Epithelial cell of proximal tubule (primary cell): Measurements from ENCODE around the gene ZFP36L2. TPM values are rescaled to one million over a fixed set of nuclear protein-coding genes. Genes with fewer than 3 reads are reported as not detected.

ENCODE experiments used
- DNase-seq: peaks from one replicate; pipeline ENCODE4 v3.0.0-alpha.2; 2011; ENCODE audit warnings: low read depth
- H3K4me3 ChIP-seq: 2 replicates; pipeline ENCODE4 v1.5.1; 2011; ENCODE audit warnings: low read depth, mild to moderate bottlenecking, low read length
- total RNA-seq: library from RNA; depleted of rRNA; stranded (reverse); fragments of >200 nt; gene quantifications from 2 replicates; pipeline ENCODE4 v1.2.3, GENCODE V29; 2015
- TF ChIP-seq, protein P1 (sequence below): conservative IDR thresholded peaks from 2 replicates; pipeline ENCODE4 v1.5.1; 2012; ENCODE audit warnings: low read depth, mild to moderate bottlenecking, low read length

ZFP36L2 gene
- total RNA-seq, result 8.2 and 10.5 TPM in 2 replicates

DNA sequence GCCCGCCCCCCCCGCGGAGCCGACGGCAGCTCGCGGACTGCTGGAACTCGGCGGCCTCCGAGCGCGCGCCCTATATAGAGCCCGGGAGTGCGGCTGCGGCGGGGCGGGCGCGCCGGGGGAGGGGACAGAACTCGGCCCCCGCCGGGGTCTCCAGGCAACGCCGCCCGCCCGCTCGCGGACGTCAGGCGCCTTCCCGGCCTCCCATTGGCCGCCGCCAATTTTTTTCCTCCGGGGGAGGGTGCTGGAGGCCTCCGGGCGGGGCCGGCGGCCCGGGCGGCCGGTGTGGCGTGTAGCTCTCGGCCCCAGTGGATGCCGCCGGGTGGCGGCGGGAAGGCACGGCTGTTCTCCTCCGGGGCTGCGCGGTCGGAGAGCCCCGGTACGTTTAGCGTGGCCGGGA is at the start of gene ZFP36L2:
TSS of gene ZFP36L2 (minus strand) at position 49 of the 397 bp plus-strand sequence. CDS start 291 bp downstream, outside the sequence.
- DNase-seq, result no peak
- TF ChIP-seq, protein P1, sequence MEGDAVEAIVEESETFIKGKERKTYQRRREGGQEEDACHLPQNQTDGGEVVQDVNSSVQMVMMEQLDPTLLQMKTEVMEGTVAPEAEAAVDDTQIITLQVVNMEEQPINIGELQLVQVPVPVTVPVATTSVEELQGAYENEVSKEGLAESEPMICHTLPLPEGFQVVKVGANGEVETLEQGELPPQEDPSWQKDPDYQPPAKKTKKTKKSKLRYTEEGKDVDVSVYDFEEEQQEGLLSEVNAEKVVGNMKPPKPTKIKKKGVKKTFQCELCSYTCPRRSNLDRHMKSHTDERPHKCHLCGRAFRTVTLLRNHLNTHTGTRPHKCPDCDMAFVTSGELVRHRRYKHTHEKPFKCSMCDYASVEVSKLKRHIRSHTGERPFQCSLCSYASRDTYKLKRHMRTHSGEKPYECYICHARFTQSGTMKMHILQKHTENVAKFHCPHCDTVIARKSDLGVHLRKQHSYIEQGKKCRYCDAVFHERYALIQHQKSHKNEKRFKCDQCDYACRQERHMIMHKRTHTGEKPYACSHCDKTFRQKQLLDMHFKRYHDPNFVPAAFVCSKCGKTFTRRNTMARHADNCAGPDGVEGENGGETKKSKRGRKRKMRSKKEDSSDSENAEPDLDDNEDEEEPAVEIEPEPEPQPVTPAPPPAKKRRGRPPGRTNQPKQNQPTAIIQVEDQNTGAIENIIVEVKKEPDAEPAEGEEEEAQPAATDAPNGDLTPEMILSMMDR, result no peak
- peak within 1 kb of the TSS; percentile 79 for H3K4me3 ChIP-seq

DNA sequence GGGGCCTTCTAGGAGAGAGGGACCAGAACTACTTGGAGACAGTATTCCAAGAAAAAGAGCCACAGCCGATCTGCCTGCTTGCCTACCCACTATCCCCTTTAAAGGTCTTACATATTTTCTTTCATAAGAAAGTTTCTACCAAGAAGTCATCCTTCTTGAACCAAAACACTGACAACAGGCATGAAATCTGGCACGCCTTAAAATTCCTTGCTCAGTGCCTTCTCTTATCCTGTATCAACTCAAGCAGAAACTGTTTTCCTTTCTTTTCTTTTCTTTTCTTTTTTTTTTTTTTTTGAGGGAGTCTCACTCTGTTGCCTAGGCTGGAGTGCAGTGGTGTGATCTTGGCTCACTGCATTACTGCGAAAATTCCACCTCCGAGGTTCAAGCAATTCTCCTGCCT is 48.3 kb upstream of the ZFP36L2 start:
- TF ChIP-seq, protein P1, result no peak
- no peak overlapping the region for H3K4me3 ChIP-seq
- no peak for DNase-seq

- no peak for DNase-seq
- TF ChIP-seq, protein P1, result no peak
- H3K4me3 ChIP-seq, result no peak overlapping the region
Measured at GRCh38 chr2:43274055-43274454, 47.6 kb upstream of the ZFP36L2 start.

DNA sequence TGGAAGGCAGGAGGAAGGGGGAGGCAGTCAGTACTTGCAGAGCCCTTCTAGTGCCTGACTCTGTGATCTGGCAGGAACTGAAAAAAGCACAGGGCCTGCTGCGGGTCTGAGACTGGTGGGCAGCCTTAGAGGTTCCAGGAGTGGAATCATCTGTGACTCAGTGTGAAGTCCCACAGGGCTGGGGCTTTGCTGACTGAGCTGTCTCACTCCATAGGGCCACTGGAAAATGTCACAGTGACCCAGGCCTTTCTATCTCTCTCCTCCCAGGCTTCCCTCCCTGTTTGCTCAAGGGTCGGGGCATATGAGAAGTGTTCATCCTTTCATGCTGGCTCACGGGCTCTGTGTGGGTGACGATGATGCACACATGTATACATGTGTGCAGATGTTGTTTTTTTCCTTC is 47.1 kb upstream of the ZFP36L2 start:
- no peak overlapping the region for H3K4me3 ChIP-seq
- no peak for DNase-seq
- TF ChIP-seq, protein P1, result no peak

DNA sequence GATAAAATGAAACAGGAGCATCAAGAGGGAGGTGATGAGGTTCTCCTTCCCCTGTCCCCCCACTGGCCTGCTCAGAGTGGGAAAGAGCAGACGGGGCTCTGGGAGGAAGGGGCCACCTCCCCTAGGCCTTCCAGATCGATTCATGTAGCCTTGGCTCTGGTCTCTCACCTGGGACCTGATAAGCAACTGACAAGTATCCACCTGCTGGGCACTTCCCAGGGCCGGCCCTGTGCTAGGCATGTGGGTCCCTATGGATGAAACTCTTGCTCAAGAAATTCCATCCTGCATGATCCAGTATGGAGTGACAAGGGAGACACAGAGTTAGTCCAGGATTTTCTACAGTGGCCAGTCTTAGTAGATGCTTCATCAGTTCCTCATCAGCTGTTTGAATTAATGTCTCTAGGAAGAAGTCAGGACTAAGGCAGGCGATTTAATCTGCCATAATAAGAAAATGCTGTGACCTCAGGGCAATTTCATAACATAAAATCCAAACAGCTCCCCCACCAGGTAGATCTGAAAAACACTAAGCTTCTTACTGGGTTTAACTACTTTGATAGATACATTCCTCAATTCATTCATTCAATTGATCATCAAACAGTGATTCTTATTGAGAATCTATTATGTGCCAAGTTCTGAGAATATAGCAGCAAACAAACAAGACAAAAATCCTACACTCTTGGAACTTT is 44.7 kb upstream of the ZFP36L2 start:
- DNase-seq, result no peak
- TF ChIP-seq, protein P1, result no peak
- H3K4me3 ChIP-seq, result no peak overlapping the region

DNA sequence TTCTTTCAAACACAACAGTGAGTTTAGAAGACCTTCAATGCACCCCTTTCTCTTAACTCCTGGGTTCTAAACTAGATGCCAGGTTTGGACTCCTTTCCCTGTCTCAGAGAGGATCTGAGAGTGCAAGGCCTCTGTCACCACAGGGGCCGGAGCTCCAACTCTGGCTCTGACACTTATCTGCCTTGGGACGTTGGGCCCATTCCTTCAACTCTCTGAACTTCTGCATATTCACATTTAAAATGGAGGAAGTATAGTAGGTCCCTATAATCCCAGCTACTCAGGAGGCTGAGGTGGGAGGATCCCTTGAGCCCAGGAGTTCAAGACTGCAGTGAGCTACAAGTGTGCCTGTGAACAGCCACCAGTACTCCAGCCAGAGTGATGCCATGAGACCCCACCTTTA is 44.1 kb upstream of the ZFP36L2 start:
- DNase-seq, result no peak
- TF ChIP-seq, protein P1, result no peak
- H3K4me3 ChIP-seq, result no peak overlapping the region

- DNase-seq, result no peak
Measured at GRCh38 chr2:43269706-43270105, 43.3 kb upstream of the ZFP36L2 start.

More at GRCh38 chr2:43269706-43270105, 43.3 kb upstream of the ZFP36L2 start:
- no peak overlapping the region for H3K4me3 ChIP-seq
- TF ChIP-seq, protein P1, result no peak
